NK-92 treated with Interleukin-12 subunit alpha and Interleukin-12 subunit beta, amount 100 ng/mL, for 24 hours (cell line): ENCODE results near the gene SLC9C1.

ENCODE experiments used
- DNase-seq: peaks from one replicate; lab custom pipeline; 2025; lab: John Stamatoyannopoulos, UW

SLC9C1 gene

DNA sequence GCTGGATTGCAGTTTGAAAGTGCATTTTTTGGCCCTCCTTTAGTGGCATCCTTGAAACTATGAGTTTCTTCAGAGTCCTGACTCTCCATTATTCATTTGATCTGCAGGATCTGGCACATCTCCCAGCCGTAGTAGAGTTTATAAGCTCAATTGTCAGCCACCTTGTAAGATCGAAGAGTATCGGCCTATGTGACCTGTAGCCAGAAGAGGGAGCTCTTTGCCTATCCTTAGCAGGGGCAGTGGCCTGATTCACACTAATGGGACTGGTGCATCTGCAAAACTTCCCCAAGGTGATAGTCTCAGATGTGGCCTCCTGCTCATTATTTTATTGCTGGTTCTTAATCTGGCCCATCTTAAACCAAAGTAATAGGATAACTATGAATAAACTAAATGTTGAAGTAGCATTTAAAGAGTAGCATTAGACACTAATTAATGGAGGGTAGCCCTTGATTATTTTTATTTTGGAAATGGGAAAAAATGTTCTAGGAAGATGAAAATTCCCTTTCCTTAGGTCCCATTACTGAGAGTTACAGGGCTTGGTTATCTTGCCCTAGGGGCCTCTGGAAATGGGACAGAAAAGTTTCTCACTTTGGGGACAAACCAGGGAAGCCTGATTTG is 182.1 kb downstream of the SLC9C1 start:
- peak; percentile 40 for DNase-seq

DNA sequence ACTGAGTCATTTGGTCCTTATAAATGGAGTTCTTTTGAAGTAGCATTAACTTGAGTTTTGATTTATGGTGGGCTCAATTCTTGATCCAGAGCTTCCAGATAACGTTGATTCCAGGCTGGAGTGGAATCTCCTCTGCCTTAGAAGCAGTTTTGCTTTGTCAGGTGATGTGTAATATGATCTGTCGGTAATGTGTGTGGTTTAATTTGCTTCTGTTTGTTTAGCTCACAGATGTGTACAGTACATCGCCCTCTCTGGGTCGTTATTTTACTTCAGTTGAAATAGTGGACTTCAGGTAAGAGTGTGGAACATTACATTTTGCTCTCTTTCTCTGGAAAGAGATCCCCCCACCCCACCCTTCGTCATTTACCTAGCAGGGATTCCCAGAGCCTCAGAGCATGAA is 184.7 kb downstream of the SLC9C1 start:
- no peak for DNase-seq

DNA sequence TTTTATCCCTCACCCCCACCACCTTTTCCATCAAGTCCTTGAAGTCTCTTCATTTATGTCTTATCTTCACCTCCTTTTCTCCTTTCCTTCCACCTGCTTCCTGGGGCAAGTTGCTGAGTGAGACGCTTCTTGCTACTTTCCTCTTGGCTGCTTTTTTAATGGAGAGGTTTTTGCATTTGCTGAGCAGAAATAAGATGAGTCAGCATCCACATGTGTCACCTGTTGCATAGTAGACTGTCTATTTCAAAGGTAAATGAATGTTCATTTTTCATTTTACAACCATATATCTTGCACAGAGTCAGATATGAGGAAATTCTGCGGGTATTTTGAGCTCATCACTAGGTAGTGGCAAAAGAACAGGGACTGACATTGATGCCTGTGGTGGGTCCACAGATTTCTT is 189.2 kb downstream of the SLC9C1 start:
- no peak for DNase-seq

GRCh38 chr3:112101916-112102315 is 192.1 kb downstream of the SLC9C1 start:
- DNase-seq: no peak

DNA sequence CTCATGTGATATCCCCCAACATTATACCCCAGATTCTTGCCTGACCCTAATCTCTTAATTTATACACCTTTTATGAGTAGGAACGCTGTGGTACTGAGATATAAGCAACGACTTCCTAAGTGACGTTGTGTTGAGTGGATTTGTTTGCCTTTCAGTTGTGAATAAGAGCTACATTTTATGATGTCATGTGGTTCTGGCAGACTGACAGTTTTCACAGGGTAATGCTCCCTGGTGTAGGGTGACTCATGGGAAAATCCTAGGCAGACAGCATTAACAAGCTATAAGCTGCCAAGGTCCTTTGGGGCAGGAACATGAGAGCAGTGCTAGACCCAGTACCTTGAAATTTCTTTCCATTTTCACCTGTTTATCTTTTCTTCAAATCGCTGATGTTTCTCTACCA is 196.6 kb downstream of the SLC9C1 start:
- DNase-seq: no peak

- DNase-seq: no peak
Observed at GRCh38 chr3:112096176-112096575, 197.8 kb downstream of the SLC9C1 start.

DNA sequence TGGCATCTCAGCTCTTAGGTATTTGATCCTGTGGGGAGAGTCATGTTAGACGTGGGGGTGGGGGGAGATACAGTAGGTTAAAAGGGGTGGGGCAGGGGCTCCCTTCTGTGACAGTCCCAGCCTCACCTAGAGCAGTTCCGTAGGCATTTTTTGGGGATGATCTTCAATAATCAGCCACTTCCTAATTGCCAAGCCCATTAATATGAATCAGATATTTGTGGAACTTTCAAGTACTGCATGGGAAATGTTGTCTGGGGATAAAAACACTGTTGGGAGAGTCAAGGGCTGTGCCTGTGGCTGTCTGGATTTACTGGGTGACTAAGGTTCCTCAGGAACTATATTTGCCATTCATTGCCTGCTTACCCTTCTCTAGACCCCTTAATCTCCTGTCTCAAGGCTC is 198.3 kb downstream of the SLC9C1 start:
- DNase-seq: no peak

GRCh38 chr3:112093180-112093522 is 200.9 kb downstream of the SLC9C1 start:
- no peak for DNase-seq

DNA sequence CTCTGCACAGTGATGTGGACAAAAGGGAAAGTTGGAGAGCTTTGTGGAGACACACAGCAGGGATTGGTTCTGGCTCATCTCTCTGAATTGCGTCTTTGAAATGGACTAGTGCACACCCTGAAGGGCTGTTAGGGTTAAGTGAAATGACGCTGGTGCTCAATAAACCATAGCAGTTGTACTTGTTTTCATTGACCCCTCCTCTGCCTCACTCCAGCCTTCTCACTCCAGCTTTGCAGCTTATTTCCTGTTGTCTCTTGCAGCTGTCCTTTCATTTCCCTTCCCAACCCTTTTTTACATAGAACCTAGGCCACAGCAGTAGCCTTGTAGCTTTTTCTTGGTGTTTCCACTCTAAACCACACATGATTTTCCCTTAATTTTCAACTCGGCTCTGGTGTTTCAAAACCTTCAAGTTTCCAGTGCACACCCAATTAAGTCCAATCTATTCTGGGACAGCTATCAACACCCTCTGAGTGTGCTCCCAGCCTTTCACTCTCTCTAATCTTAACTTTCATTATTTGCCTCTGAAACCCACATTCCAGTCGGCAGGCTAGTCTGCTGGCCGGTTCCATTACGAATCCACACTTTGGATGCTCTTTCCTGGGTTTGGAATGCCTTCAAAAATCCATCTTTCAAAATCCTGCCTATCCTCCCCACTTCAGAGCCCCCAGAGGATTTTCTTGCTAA is 201.4 kb downstream of the SLC9C1 start:
- DNase-seq: no peak

- DNase-seq: no peak
Observed at GRCh38 chr3:112090887-112091586, 203.0 kb downstream of the SLC9C1 start.
